ENCODE measurements around the gene CDHR2. TPM values are rescaled to one million over a fixed set of nuclear protein-coding genes. Genes with fewer than 3 reads are reported as not detected.

The CDHR2 gene
- total and polyA plus RNA-seq, 11 donors, result 0.07 to 0.67 (median 0.35) TPM; not detected in 6

DNA sequence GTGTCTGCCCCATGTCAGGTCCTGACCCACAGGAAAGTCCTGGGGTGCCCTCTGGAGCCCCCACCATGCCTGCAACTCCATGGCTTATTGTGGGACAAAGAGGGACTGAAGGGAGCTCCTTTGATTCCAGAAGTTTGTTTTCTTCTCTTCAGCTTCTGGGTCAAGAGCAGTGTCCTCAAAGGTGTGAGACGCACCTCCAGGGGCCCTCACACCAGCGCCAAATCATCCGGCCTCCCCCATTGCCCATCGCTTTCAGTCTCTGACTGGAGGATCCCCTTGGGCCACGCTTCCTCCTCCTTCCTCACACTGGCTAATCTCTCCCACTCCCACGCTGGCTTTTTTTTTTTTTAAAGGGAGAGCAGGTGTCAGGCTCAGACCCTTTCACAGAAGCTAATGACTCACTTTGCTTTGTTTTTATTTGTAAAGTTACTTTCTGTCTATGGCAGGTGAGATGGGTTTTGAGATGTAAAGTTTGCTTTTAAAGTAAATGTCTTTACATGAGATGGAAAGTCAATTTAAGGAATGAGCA, 16.7 kb downstream of the CDHR2 start:
- no peak for ATAC-seq
- DNase-seq, result peak in 1 of 5 donors; percentile 3
- H3K4me3 ChIP-seq, result no peak overlapping the region
- intact Hi-C loops (cut with DNase I), result no loop called here
- H3K27ac ChIP-seq, result no peak overlapping the region
- H3K9me3 ChIP-seq, result no peaks in the 10 kb centered on the region
- peaks cover 0 to 35% (median 8%) of the 10 kb centered on the region in 9 donors for H3K27me3 ChIP-seq
- H3K36me3 ChIP-seq, result no peaks in the 10 kb centered on the region
- no peaks in the 10 kb centered on the region for H3K4me1 ChIP-seq
- WGBS, 4 donors, result 38 to 47% (median 42%) methylated on average over 6 of the region's 6 CpGs
- TF ChIP-seq POLR2A (IDR thresholded peaks at IDR 0.05), result no peak
- TF ChIP-seq, protein P1, sequence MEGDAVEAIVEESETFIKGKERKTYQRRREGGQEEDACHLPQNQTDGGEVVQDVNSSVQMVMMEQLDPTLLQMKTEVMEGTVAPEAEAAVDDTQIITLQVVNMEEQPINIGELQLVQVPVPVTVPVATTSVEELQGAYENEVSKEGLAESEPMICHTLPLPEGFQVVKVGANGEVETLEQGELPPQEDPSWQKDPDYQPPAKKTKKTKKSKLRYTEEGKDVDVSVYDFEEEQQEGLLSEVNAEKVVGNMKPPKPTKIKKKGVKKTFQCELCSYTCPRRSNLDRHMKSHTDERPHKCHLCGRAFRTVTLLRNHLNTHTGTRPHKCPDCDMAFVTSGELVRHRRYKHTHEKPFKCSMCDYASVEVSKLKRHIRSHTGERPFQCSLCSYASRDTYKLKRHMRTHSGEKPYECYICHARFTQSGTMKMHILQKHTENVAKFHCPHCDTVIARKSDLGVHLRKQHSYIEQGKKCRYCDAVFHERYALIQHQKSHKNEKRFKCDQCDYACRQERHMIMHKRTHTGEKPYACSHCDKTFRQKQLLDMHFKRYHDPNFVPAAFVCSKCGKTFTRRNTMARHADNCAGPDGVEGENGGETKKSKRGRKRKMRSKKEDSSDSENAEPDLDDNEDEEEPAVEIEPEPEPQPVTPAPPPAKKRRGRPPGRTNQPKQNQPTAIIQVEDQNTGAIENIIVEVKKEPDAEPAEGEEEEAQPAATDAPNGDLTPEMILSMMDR (IDR thresholded peaks at IDR 0.05), result no peak

DNA sequence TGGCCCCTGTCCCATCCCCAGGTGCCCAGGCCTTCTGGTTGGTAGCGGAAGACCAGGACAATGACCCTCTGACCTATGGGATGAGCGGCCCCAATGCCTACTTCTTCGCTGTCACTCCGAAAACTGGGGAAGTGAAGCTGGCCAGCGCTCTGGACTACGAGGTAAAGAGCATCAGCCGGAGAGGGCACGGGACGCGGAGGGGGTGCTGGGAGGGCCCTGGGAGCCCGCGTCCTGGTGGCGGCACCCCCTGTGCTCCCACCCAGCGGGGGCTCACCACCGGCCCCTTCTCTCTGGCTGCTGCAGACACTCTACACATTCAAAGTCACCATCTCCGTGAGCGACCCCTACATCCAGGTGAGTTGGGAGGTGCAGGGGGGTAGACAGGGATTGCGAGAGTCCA, 19.5 kb downstream of the CDHR2 start:
- 77 to 81% (median 79%) methylated on average over 18 of the region's 18 CpGs for WGBS, 4 donors
- DNase-seq, result no peak
- no peak for ATAC-seq
- no peaks in the 10 kb centered on the region for H3K9me3 ChIP-seq
- H3K36me3 ChIP-seq, result no peaks in the 10 kb centered on the region
- H3K4me3 ChIP-seq, result no peak overlapping the region
- no peaks in the 10 kb centered on the region for H3K4me1 ChIP-seq
- TF ChIP-seq POLR2A (IDR thresholded peaks at IDR 0.05), result no peak
- TF ChIP-seq, protein P1 (IDR thresholded peaks at IDR 0.05), result no peak
- H3K27ac ChIP-seq, result no peak overlapping the region
- intact Hi-C loops (cut with DNase I), result no loop called here
- H3K27me3 ChIP-seq, result peaks cover 0 to 35% (median 8%) of the 10 kb centered on the region in 9 donors

DNA sequence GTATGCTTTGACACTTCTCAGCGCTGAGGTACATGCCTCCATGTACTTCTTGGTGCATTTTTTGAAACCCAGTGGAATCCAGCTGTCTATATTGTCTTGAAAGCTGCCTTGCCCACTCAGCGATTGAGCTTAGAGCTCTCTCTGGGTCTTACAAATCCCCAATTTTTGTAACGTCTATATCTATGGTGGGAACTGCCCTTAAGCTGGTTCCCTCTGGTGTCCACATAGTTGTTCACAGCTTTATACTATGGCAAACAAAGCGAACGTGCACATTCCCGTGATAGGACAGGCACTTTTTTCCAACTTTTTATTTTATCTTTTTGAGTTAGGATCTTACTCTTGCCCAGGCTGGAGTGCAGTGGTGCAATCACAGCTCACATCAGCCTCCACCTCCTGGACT, 20.9 kb downstream of the CDHR2 start:
- H3K4me1 ChIP-seq, result peaks cover 0 to 4% (median 0%) of the 10 kb centered on the region in 12 donors
- WGBS, 4 donors, result 46 to 60% (median 52%) methylated on average over 6 of the region's 6 CpGs
- no peaks in the 10 kb centered on the region for H3K36me3 ChIP-seq
- no peaks in the 10 kb centered on the region for H3K9me3 ChIP-seq
- ATAC-seq (no peak), DNase-seq (no peak)
- H3K27ac ChIP-seq, result no peak overlapping the region
- TF ChIP-seq, protein P1 (IDR thresholded peaks at IDR 0.05), result no peak
- TF ChIP-seq POLR2A (IDR thresholded peaks at IDR 0.05), result no peak
- intact Hi-C loops (cut with DNase I), result loop anchor here in 4 of 10 donors (5.0 to 10.0 kb wide), 2 partner anchors 75 to 77 kb away; partner anchors contain the start of gene TSPAN17 (in 4 of the 4)
- H3K4me3 ChIP-seq, result no peak overlapping the region
- H3K27me3 ChIP-seq, result peaks cover 0 to 35% (median 8%) of the 10 kb centered on the region in 9 donors

DNA sequence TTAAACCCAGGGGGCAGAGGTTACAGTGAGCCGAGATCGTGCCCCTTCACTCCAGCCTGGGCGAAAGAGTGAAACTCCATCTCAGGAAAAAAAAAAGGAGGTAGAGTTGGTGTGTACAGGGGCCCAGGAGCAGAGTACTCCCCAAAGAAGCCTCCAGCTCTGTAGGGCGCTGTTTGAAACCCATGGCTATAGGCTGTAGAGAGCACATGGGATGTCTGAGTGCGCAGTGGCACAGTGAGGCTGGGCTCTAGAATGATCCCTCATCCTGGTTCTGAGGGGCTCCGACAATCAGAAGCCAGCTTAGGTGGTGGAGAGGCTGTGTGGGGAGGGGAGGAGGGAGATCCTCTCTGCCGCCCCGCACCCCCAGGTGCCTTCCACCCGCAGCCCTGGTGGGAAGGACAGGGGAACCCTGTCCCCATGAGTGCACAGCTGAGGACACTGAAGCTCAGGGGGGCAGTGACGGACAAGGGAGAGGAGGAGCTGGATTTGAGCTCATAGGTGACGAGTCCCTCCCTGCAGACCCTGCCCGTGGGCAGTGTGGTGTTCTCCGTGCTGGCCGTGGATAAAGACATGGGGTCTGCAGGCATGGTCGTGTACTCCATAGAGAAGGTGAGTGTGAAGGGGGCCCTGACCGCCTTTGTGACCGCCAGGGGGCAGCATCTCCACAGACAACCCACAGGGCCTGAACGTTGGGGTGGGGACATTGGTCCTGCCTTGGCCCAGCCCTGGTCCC, 24.6 kb downstream of the CDHR2 start:
- Histone ChIP-seq H3K9me3 (no peaks in the 10 kb centered on the region), H3K27ac (no peak overlapping the region), H3K27me3 (peaks cover 0 to 13% (median 4%) of the 10 kb centered on the region in 9 donors), H3K4me3 (no peak overlapping the region), H3K36me3 (no peaks in the 10 kb centered on the region), H3K4me1 (peaks cover 0 to 4% (median 0%) of the 10 kb centered on the region in 12 donors)
- intact Hi-C loops (cut with DNase I), result loop anchor here in 6 of 10 donors (2.0 to 10.0 kb wide), 4 partner anchors 71 to 74 kb away; partner anchors contain the start of gene TSPAN17 (in 5 of the 6)
- TF ChIP-seq, protein P1 (IDR thresholded peaks at IDR 0.05), result peak; percentile 63 to 87 (median 80)
- no peak for TF ChIP-seq POLR2A (IDR thresholded peaks at IDR 0.05)
- 37 to 50% (median 38%) methylated on average over 10 to 18 of the region's 18 CpGs for WGBS, 4 donors
- ATAC-seq (peak; percentile 53 to 89 (median 82)), DNase-seq (peak; percentile 59 to 85 (median 66))

Data from heart left ventricle (tissue), 16 donors.